GM12878 (cell line): Measurements from ENCODE around the gene BHLHE41.

Experiments
- GABPA ChIP-seq: IDR thresholded peaks from 2 replicates; pipeline ENCODE4 v1.6.1; 2014; ENCODE audit warnings: antibody characterized with exemption, low read depth, mild to moderate bottlenecking, inconsistent platforms
- JUND ChIP-seq: IDR thresholded peaks from 2 replicates; pipeline ENCODE4 v1.6.1; 2012; ENCODE audit warnings: low read depth, mild to moderate bottlenecking, low read length, improper control_type of control experiment, moderate library complexity
- POLR2AphosphoS5 ChIP-seq: IDR thresholded peaks from 2 replicates; pipeline ENCODE4 v1.6.1; 2011; ENCODE audit warnings: mild to moderate bottlenecking, low read length, inconsistent platforms
- TARDBP ChIP-seq: IDR thresholded peaks from 2 replicates; pipeline ENCODE4 v1.6.1; 2016; ENCODE audit warnings: borderline replicate concordance
- YY1 ChIP-seq: IDR thresholded peaks from 2 replicates; pipeline ENCODE4 v1.6.1; 2011; ENCODE audit warnings: low read depth, mild to moderate bottlenecking, low read length
- TF ChIP-seq, protein P1 (sequence below), 3 experiments: IDR thresholded peaks in 2 of 3; conservative IDR thresholded peaks in 1 of 3; 2 replicates each; pipeline ENCODE4 v1.5.1; 2011; ENCODE audit warnings: low read depth in 3 of 3, low read length in 3 of 3, mild to moderate bottlenecking in 3 of 3, control low read depth in 2 of 3, moderate library complexity in 2 of 3, inconsistent platforms in 1 of 3, mixed read lengths in 1 of 3; ENCODE audit not compliant: control insufficient read depth in 2 of 3, insufficient read depth in 1 of 3; ENCODE audit errors: extremely low read depth in 1 of 3
- TF ChIP-seq, protein P2 (sequence below): fragments of 450-650 bp; IDR thresholded peaks from 2 replicates; pipeline ENCODE4 v1.6.1; 2017; ENCODE audit warnings: mild to moderate bottlenecking
- TF ChIP-seq, protein P3 (sequence below): IDR thresholded peaks from 2 replicates; pipeline ENCODE4 v1.6.1; 2011; ENCODE audit warnings: low read depth, mild to moderate bottlenecking, low read length, moderate library complexity, borderline replicate concordance; ENCODE audit errors: extremely low read depth

DNA sequence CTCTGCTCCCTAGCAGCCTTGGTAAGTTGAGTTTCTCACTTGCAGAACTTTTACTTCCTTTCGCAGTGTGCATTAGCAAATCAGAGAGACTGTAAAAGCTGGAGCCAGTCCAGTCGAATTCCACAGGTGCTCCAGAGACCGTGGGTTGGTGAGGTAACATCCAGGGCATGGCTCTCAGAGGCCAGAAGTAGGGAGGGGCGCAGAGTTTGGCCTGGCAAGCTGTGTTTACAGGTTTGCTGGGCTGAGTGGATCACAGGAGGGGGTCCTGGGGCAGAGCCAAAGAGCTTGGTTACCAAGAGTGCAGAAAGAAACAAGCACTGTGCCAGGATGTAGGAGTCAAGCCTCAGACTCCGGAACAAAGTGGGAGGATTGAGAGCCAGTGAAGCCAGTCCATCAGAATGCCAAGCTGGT is 10.2 kb upstream of the BHLHE41 start:
- TF ChIP-seq, protein P1, sequence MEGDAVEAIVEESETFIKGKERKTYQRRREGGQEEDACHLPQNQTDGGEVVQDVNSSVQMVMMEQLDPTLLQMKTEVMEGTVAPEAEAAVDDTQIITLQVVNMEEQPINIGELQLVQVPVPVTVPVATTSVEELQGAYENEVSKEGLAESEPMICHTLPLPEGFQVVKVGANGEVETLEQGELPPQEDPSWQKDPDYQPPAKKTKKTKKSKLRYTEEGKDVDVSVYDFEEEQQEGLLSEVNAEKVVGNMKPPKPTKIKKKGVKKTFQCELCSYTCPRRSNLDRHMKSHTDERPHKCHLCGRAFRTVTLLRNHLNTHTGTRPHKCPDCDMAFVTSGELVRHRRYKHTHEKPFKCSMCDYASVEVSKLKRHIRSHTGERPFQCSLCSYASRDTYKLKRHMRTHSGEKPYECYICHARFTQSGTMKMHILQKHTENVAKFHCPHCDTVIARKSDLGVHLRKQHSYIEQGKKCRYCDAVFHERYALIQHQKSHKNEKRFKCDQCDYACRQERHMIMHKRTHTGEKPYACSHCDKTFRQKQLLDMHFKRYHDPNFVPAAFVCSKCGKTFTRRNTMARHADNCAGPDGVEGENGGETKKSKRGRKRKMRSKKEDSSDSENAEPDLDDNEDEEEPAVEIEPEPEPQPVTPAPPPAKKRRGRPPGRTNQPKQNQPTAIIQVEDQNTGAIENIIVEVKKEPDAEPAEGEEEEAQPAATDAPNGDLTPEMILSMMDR (IDR thresholded peaks at IDR 0.05 in 2 of 3, conservative IDR thresholded peaks at IDR 0.05 in 1 of 3; ENCODE audit: control insufficient read depth in 2 of 3, extremely low read depth in 1 of 3, insufficient read depth in 1 of 3, low read depth in 3 of 3, low read length in 3 of 3), result no peak
- TF ChIP-seq YY1 (no peak), POLR2AphosphoS5 (no peak), GABPA (no peak), JUND (no peak), TARDBP (no peak)
- TF ChIP-seq, protein P2, sequence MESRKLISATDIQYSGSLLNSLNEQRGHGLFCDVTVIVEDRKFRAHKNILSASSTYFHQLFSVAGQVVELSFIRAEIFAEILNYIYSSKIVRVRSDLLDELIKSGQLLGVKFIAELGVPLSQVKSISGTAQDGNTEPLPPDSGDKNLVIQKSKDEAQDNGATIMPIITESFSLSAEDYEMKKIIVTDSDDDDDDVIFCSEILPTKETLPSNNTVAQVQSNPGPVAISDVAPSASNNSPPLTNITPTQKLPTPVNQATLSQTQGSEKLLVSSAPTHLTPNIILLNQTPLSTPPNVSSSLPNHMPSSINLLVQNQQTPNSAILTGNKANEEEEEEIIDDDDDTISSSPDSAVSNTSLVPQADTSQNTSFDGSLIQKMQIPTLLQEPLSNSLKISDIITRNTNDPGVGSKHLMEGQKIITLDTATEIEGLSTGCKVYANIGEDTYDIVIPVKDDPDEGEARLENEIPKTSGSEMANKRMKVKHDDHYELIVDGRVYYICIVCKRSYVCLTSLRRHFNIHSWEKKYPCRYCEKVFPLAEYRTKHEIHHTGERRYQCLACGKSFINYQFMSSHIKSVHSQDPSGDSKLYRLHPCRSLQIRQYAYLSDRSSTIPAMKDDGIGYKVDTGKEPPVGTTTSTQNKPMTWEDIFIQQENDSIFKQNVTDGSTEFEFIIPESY, result no peak
- TF ChIP-seq, protein P3, sequence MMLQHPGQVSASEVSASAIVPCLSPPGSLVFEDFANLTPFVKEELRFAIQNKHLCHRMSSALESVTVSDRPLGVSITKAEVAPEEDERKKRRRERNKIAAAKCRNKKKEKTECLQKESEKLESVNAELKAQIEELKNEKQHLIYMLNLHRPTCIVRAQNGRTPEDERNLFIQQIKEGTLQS, result no peak
